ENCODE measurements around the gene TUBA4A. TPM values are rescaled to one million over a fixed set of nuclear protein-coding genes. Genes with fewer than 3 reads are reported as not detected.
"Not testable (repeated sequence)": the region's sequence is repeated elsewhere in the genome, so short reads cannot be mapped to it uniquely, and the experiment has no call there.

TUBA4A gene
- total and polyA plus RNA-seq, 3 experiments from 2014 or later: 175 to 234 (median 178) TPM

DNA sequence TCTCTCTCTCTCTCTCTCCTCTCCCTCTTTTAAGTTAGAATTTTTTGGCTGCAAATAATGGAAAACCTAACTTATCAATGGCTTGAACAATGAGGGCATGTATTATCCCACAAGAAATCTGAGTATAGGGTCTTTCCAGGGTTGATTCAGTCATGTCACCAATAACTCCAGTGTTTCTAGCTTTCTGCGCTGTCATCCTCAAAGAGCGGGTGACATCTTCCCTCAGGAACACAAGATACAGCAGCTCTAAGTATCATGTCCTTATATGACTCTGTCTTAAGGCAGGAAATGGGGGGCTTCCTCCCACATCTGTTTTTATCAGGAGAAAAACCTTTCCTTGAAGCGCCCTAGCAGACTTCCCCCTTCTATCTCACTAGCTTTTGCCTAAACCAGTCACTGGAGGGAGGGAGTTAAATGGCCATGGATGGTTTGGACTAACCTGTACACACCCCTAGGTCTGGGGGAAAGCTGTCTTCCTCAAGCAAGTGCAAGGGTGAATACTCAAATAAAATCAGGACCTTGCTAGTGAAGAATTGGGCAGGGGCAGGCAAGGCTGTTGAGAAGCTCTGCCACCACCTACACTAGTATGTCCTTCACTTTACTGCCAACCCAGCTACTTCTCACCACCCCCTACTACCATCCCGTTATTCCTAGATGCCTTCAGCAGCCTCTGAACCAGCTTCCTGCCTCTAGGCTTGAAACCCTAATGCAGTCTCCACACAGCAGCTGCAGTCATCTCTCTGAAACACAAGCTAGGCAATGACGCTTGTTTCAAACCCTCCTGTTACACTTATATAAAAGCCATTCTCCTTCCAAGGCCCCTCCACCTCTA, 7.5 kb upstream of the TUBA4A start:
- no peak overlapping the region for H3K4me3 ChIP-seq (ENCODE audit: low read length)
- H3K9me3 Mint-ChIP-seq: no peaks in the 10 kb centered on the region
- no peak overlapping the region for H3K4me3 Mint-ChIP-seq
- ChIA-PET POLR2A (interaction anchor here (1.0 kb wide), 1 partner anchor 10 kb away, joined by 3 read pairs; no protein-coding TSS in a partner anchor), CTCF (interaction anchor here (1.3 to 6.7 kb wide), 4 partner anchors 9 to 34 kb away, joined by 4 to 36 read pairs (median 6); partner anchors contain the start of genes DNAJB2 and TUBA4B)
- no peaks in the 10 kb centered on the region for H3K9me3 ChIP-seq (ENCODE audit: low read length)
- H3K27me3 Mint-ChIP-seq: peaks cover 4 to 12% of the 10 kb centered on the region in 2 donors
- H3K27me3 ChIP-seq (ENCODE audit: insufficient read depth, low read length, poor library complexity, severe bottlenecking): no peaks in the 10 kb centered on the region
- H3K27ac Mint-ChIP-seq: no peak overlapping the region
- peak in 1 of 5 donors; percentile 22 for DNase-seq
- no peaks in the 10 kb centered on the region for H3K4me1 ChIP-seq (ENCODE audit: insufficient read depth, low read length)
- no peaks in the 10 kb centered on the region for H3K36me3 ChIP-seq (ENCODE audit: insufficient read depth, low read length)
- H3K36me3 Mint-ChIP-seq: no peaks in the 10 kb centered on the region
- no peaks in the 10 kb centered on the region for H3K4me1 Mint-ChIP-seq
- no peak overlapping the region for H3K27ac ChIP-seq (ENCODE audit: low read depth, low read length)

GRCh38 chr2:219258942-219259341, 5.2 kb upstream of the TUBA4A start:
- ChIA-PET POLR2A (interaction anchor here (0.7 kb wide), 2 partner anchors 44 to 60 kb away, joined by 5 read pairs; no protein-coding TSS in a partner anchor), CTCF (interaction anchor here (1.6 to 12.3 kb wide), 2 partner anchors 20 to 36 kb away, joined by 9 to 136 read pairs; partner anchors contain the start of gene DNAJB2)
- peaks cover 6 to 13% (median 6%) of the 10 kb centered on the region in 3 donors for H3K4me1 Mint-ChIP-seq
- H3K4me3 ChIP-seq (ENCODE audit: low read length); H3K36me3 ChIP-seq (ENCODE audit: insufficient read depth, low read length); DNase-seq; H3K27me3 ChIP-seq (ENCODE audit: insufficient read depth, low read length, poor library complexity, severe bottlenecking); H3K9me3 ChIP-seq (ENCODE audit: low read length); H3K27ac ChIP-seq (ENCODE audit: low read depth, low read length); H3K4me1 ChIP-seq (ENCODE audit: insufficient read depth, low read length); H3K9me3 Mint-ChIP-seq; H3K4me3 Mint-ChIP-seq; H3K36me3 Mint-ChIP-seq: not testable (repeated sequence)
- H3K27ac Mint-ChIP-seq: peak overlapping the region in 1 of 8 donors; percentile 14
- peaks cover 4 to 12% of the 10 kb centered on the region in 2 donors for H3K27me3 Mint-ChIP-seq

- ChIA-PET POLR2A (interaction anchor here (0.6 to 11.9 kb wide), 17 partner anchors 9 to 133 kb away, joined by 3 to 164 read pairs (median 5); partner anchors contain the start of genes ABCB6, ANKZF1, ATG9A and CNPPD1), CTCF (interaction anchor here (0.7 to 12.3 kb wide), 14 partner anchors 10 to 134 kb away, joined by 3 to 136 read pairs (median 4); partner anchors contain the start of genes ANKZF1, ATG9A, CNPPD1 and DNAJB2)
- no peaks in the 10 kb centered on the region for H3K9me3 Mint-ChIP-seq
- Histone ChIP-seq H3K27me3 (ENCODE audit: insufficient read depth, low read length, poor library complexity, severe bottlenecking) (no peaks in the 10 kb centered on the region), H3K9me3 (ENCODE audit: low read length) (no peaks in the 10 kb centered on the region), H3K4me3 (ENCODE audit: low read length) (peak overlapping the region; percentile 99), H3K4me1 (ENCODE audit: insufficient read depth, low read length) (peaks cover 30% of the 10 kb centered on the region), H3K27ac (ENCODE audit: low read depth, low read length) (peak overlapping the region; percentile 95), H3K36me3 (ENCODE audit: insufficient read depth, low read length) (peaks cover 23% of the 10 kb centered on the region)
- DNase-seq: peak in 3 of 5 donors; percentile 69 to 75 (median 70)
- H3K36me3 Mint-ChIP-seq: peaks cover 4 to 45% (median 21%) of the 10 kb centered on the region in 3 donors
- H3K4me3 Mint-ChIP-seq: peak overlapping the region; percentile 84 to 90 (median 88)
- peaks cover 0 to 3% of the 10 kb centered on the region in 2 donors for H3K27me3 Mint-ChIP-seq
- peak overlapping the region; percentile 91 to 100 (median 96) for H3K27ac Mint-ChIP-seq
- peaks cover 37 to 43% (median 38%) of the 10 kb centered on the region in 3 donors for H3K4me1 Mint-ChIP-seq
These were observed 978 bp upstream of the TUBA4A start for GRCh38 chr2:219254590-219255201.

DNA sequence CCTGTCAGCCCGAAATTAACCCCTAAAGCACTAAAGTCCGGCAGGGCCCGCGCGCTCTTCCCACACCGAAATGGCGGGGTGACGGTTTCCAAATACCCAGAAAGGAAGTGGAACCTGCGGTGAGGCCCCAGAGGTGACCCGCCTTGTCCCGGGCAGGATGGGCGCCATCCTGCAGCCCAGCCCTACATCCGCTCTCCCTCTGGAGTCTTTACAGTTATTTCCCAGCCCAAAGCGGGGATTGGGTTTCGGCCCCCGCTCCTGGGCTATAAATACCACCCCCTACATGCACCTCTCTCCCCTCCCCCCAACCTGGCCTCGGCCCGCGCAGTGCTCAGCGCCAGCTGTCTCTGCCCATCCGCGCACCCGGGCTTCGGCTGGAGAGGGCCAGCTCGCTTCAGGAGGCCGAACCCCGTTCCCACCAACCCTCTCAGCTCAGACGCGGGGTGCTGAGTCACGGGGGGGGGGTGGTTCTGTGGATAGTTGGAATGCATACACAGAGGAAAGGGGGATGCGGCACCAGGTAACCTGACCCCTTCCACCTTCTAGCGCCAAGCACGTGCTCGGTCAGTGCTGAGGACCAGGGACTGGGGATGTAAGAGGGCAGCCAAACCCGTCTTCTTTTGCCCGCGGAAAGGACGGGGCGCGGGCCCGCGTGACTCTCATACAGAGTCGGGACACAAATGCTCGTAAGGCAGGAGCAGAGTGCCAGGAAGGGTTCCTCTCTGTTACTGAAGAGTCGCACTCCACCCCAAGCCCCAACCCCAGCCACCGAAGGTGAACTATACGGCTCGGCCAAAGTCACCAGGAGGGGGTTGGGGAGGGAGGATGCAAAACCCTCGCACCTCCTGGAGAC, 592 bp downstream of the TUBA4A start, which contains the start of gene TUBA4B:
TSS of gene TUBA4B (plus strand) at position 344 of the 853 bp plus-strand sequence. CDS start at position 509, 165 bp downstream.
- POLR2A ChIA-PET: interaction anchor here (0.6 to 11.9 kb wide), 13 partner anchors 23 to 1037 kb away, joined by 3 to 164 read pairs (median 7); partner anchors contain the start of genes ABCB6, ANKZF1, ATG9A and CNPPD1
- Mint-ChIP-seq H3K4me3 (peak within 1 kb of the TSS; percentile 84 to 99 (median 89)), H3K27me3 (no peaks in the 10 kb centered on the region), H3K27ac (peak within 1 kb of the TSS; percentile 91 to 100 (median 96)), H3K9me3 (no peaks in the 10 kb centered on the region), H3K36me3 (peaks cover 4 to 60% (median 24%) of the 10 kb centered on the region in 3 donors), H3K4me1 (peaks cover 52 to 59% (median 54%) of the 10 kb centered on the region in 3 donors)
- peak within 1 kb of the TSS; percentile 95 for H3K27ac ChIP-seq (ENCODE audit: low read depth, low read length)
- peaks cover 45% of the 10 kb centered on the region for H3K4me1 ChIP-seq (ENCODE audit: insufficient read depth, low read length)
- CTCF ChIA-PET: interaction anchor here (0.6 to 12.3 kb wide), 14 partner anchors 8 to 99 kb away, joined by 3 to 136 read pairs (median 5); partner anchors contain the start of genes ABCB6, ANKZF1, ATG9A and DNAJB2
- no peaks in the 10 kb centered on the region for H3K27me3 ChIP-seq (ENCODE audit: insufficient read depth, low read length, poor library complexity, severe bottlenecking)
- no peaks in the 10 kb centered on the region for H3K9me3 ChIP-seq (ENCODE audit: low read length)
- H3K36me3 ChIP-seq (ENCODE audit: insufficient read depth, low read length): peaks cover 34% of the 10 kb centered on the region
- peak; percentile 25 to 60 (median 48) for DNase-seq
- H3K4me3 ChIP-seq (ENCODE audit: low read length): peak within 1 kb of the TSS; percentile 99

DNA sequence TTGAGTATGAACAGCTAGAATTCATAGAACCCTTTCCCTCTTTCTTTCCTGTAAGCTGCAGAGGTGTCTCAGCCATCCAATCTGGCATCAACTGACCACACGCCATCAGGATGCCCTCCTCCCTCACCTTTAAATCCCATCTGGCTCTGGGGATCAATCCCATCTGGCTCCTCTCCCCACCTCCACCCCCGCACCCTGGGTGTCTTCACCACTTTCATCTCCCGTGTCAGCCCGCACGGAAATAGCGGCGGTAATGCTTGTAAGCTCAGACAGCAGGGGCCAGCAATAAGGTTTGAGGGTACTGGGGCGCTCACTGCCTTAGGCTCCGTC, 1.2 kb downstream of the TUBA4A start:
- Histone ChIP-seq H3K4me1 (ENCODE audit: insufficient read depth, low read length) (peaks cover 51% of the 10 kb centered on the region), H3K36me3 (ENCODE audit: insufficient read depth, low read length) (peaks cover 35% of the 10 kb centered on the region), H3K27ac (ENCODE audit: low read depth, low read length) (peak overlapping the region; percentile 95), H3K4me3 (ENCODE audit: low read length) (peak overlapping the region; percentile 99), H3K27me3 (ENCODE audit: insufficient read depth, low read length, poor library complexity, severe bottlenecking) (no peaks in the 10 kb centered on the region), H3K9me3 (ENCODE audit: low read length) (no peaks in the 10 kb centered on the region)
- peak overlapping the region; percentile 85 to 98 (median 96) for H3K27ac Mint-ChIP-seq
- H3K9me3 Mint-ChIP-seq: no peaks in the 10 kb centered on the region
- H3K4me1 Mint-ChIP-seq: peaks cover 58 to 65% (median 60%) of the 10 kb centered on the region in 3 donors
- CTCF ChIA-PET: interaction anchor here (0.6 to 12.3 kb wide), 10 partner anchors 9 to 77 kb away, joined by 3 to 136 read pairs (median 6); partner anchors contain the start of genes ANKZF1, ATG9A and DNAJB2
- POLR2A ChIA-PET: interaction anchor here (0.6 to 11.9 kb wide), 9 partner anchors 13 to 970 kb away, joined by 3 to 164 read pairs (median 7); partner anchors contain the start of genes ABCB6, ANKZF1, ATG9A and CNPPD1
- peak in 2 of 5 donors; percentile 23 to 70 for DNase-seq
- H3K36me3 Mint-ChIP-seq: peaks cover 4 to 66% (median 25%) of the 10 kb centered on the region in 3 donors
- peak overlapping the region; percentile 84 to 99 (median 89) for H3K4me3 Mint-ChIP-seq
- peaks cover 0 to 4% of the 10 kb centered on the region in 2 donors for H3K27me3 Mint-ChIP-seq

DNA sequence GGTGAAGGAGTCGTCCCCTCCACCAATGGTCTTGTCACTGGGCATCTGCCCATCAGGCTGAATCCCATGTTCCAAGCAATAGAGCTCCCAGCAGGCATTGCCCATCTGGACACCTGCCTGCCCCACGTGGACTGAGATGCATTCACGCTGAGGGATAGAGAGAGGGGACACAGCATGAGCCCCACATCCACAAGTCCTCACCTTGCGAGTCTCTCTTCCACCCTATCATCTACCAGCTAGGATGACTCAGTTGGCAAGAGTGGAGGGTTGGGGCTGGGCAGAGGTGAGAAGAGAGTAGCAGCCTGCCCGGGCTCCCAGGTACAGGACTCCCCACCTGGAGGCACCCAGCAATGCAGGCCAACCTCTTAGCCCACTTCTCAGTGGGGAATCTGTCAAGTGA, 1.6 kb downstream of the TUBA4A start:
- H3K4me3 Mint-ChIP-seq: peak overlapping the region; percentile 84 to 99 (median 89)
- H3K27ac Mint-ChIP-seq: peak overlapping the region; percentile 85 to 98 (median 96)
- peak overlapping the region; percentile 99 for H3K4me3 ChIP-seq (ENCODE audit: low read length)
- DNase-seq: peak in 2 of 5 donors; percentile 14 to 57
- CTCF ChIA-PET: interaction anchor here (0.6 to 12.3 kb wide), 11 partner anchors 9 to 76 kb away, joined by 3 to 136 read pairs (median 5); partner anchors contain the start of genes ANKZF1, ATG9A and DNAJB2
- no peaks in the 10 kb centered on the region for H3K9me3 ChIP-seq (ENCODE audit: low read length)
- peak overlapping the region; percentile 95 for H3K27ac ChIP-seq (ENCODE audit: low read depth, low read length)
- no peaks in the 10 kb centered on the region for H3K27me3 ChIP-seq (ENCODE audit: insufficient read depth, low read length, poor library complexity, severe bottlenecking)
- H3K9me3 Mint-ChIP-seq: no peaks in the 10 kb centered on the region
- H3K36me3 Mint-ChIP-seq: peaks cover 4 to 66% (median 25%) of the 10 kb centered on the region in 3 donors
- POLR2A ChIA-PET: interaction anchor here (0.5 to 11.9 kb wide), 9 partner anchors 9 to 871 kb away, joined by 3 to 164 read pairs (median 4); partner anchors contain the start of genes ABCB6, ANKZF1, ATG9A and CNPPD1
- peaks cover 0 to 4% of the 10 kb centered on the region in 2 donors for H3K27me3 Mint-ChIP-seq
- H3K4me1 Mint-ChIP-seq: peaks cover 63 to 69% (median 64%) of the 10 kb centered on the region in 3 donors
- peaks cover 55% of the 10 kb centered on the region for H3K4me1 ChIP-seq (ENCODE audit: insufficient read depth, low read length)
- H3K36me3 ChIP-seq (ENCODE audit: insufficient read depth, low read length): peaks cover 35% of the 10 kb centered on the region
